ENCODE results near the gene MORN4. TPM values are rescaled to one million over a fixed set of nuclear protein-coding genes. Genes with fewer than 3 reads are reported as not detected.
A peak's percentile ranks its signal among the peaks of the same experiment; 100 is the strongest.

MORN4 gene
- total and polyA plus RNA-seq, 2 of the 13 experiments (the other 11 are each of a cell fraction or from before 2014, with no cell fraction given) = 3.4 to 9.1 TPM

DNA sequence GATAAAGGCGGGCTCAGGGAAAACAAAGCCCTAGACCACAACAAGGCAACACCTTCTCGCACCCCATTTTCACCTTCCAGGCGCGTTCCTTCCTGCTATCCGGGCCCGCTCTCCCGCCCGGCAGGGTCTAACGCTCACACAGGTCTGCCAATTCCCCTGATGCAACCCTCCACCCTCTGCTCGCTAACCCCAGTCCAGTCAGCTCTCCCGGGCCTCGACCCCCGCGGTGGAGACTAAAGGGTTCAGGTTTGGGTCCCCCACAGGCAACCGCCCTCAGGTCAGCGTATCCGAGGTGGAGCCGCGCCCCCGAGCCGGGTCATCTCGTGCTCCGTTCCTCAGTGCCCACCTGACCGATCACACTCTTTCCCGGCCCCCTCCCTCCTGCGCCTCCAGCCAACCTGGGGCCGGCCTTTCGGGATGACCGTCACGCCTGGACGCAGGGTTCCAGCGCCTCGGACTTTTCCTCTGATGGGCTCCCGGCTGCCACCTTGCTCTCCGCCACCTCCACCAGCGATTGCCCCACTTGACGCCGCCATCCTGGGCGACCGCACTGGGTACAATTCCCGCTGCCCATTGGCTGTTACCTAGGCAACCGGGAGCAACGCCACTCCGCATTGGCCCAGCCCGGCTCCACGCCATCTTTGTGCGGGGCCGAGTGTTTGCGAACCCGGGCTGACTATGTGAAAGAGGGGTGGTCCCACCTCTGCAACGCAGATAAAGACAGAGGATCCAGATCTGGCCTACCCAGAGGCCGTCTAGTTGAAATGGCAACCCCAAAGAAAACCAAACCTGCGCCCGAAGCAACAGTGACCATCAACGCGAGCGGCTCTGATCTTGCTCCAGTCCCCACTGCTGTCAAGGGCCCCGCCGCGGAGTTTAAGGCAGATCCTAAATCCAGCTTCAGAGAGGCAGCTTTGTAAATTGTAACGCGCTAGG, at the start of gene MORN4 (continued):
- TF ChIP-seq ZFY (CRISPR knock-in tag; IDR thresholded peaks at IDR 0.05) = peak; percentile 69
- no peak for TF ChIP-seq THYN1 (CRISPR knock-in tag; IDR thresholded peaks at IDR 0.05; ENCODE audit: borderline replicate concordance, low read depth)
- TF ChIP-seq GFI1 (CRISPR knock-in tag; IDR thresholded peaks at IDR 0.05; ENCODE audit: borderline replicate concordance) = no peak
- no peak for TF ChIP-seq ARID2 (CRISPR knock-in tag; IDR thresholded peaks at IDR 0.05; ENCODE audit: borderline replicate concordance)
- TF ChIP-seq SMYD3 (CRISPR knock-in tag; IDR thresholded peaks at IDR 0.05) = no peak
- TF ChIP-seq, protein P1, sequence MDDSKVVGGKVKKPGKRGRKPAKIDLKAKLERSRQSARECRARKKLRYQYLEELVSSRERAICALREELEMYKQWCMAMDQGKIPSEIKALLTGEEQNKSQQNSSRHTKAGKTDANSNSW (CRISPR knock-in tag; IDR thresholded peaks at IDR 0.05; ENCODE audit: borderline replicate concordance) = no peak; the same call in 1 of the 2 replicates
- TF ChIP-seq GABPA (IDR thresholded peaks at IDR 0.05; ENCODE audit: low read depth, low read length) = no peak
- TF ChIP-seq GABPA (CRISPR knock-in tag; IDR thresholded peaks at IDR 0.05; ENCODE audit: low read depth) = 0 out of 2 replicates have a peak, but pooled peaks have one; percentile 15
- TF ChIP-seq ARHGAP35 (CRISPR knock-in tag; IDR thresholded peaks at IDR 0.05; ENCODE audit: borderline replicate concordance) = no peak
- TF ChIP-seq ONECUT2 (CRISPR knock-in tag; IDR thresholded peaks at IDR 0.05) = no peak
- TF ChIP-seq RAD51 (IDR thresholded peaks at IDR 0.05; ENCODE audit: borderline replicate concordance) = no peak
- no peak for TF ChIP-seq ZNF335 (CRISPR knock-in tag; IDR thresholded peaks at IDR 0.05)
- peak; percentile 15; the same call in 1 of the 2 replicates for TF ChIP-seq ISL2 (CRISPR knock-in tag; IDR thresholded peaks at IDR 0.05)
- no peak for TF ChIP-seq ZNF253 (CRISPR knock-in tag; IDR thresholded peaks at IDR 0.05; ENCODE audit: borderline replicate concordance)
- TF ChIP-seq SP2 (CRISPR knock-in tag; IDR thresholded peaks at IDR 0.05) = peak; percentile 57
- TF ChIP-seq ZNF710 (CRISPR knock-in tag; IDR thresholded peaks at IDR 0.05; ENCODE audit: borderline replicate concordance) = no peak
- TF ChIP-seq ZNF12 (CRISPR knock-in tag; IDR thresholded peaks at IDR 0.05) = no peak
- TF ChIP-seq HOXA7 (CRISPR knock-in tag; IDR thresholded peaks at IDR 0.05) = no peak
- TF ChIP-seq, protein P2, sequence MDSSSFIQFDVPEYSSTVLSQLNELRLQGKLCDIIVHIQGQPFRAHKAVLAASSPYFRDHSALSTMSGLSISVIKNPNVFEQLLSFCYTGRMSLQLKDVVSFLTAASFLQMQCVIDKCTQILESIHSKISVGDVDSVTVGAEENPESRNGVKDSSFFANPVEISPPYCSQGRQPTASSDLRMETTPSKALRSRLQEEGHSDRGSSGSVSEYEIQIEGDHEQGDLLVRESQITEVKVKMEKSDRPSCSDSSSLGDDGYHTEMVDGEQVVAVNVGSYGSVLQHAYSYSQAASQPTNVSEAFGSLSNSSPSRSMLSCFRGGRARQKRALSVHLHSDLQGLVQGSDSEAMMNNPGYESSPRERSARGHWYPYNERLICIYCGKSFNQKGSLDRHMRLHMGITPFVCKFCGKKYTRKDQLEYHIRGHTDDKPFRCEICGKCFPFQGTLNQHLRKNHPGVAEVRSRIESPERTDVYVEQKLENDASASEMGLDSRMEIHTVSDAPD (CRISPR knock-in tag; IDR thresholded peaks at IDR 0.05) = no peak
- no peak for TF ChIP-seq STAG1 (CRISPR knock-in tag; IDR thresholded peaks at IDR 0.05)
- TF ChIP-seq, protein P3, sequence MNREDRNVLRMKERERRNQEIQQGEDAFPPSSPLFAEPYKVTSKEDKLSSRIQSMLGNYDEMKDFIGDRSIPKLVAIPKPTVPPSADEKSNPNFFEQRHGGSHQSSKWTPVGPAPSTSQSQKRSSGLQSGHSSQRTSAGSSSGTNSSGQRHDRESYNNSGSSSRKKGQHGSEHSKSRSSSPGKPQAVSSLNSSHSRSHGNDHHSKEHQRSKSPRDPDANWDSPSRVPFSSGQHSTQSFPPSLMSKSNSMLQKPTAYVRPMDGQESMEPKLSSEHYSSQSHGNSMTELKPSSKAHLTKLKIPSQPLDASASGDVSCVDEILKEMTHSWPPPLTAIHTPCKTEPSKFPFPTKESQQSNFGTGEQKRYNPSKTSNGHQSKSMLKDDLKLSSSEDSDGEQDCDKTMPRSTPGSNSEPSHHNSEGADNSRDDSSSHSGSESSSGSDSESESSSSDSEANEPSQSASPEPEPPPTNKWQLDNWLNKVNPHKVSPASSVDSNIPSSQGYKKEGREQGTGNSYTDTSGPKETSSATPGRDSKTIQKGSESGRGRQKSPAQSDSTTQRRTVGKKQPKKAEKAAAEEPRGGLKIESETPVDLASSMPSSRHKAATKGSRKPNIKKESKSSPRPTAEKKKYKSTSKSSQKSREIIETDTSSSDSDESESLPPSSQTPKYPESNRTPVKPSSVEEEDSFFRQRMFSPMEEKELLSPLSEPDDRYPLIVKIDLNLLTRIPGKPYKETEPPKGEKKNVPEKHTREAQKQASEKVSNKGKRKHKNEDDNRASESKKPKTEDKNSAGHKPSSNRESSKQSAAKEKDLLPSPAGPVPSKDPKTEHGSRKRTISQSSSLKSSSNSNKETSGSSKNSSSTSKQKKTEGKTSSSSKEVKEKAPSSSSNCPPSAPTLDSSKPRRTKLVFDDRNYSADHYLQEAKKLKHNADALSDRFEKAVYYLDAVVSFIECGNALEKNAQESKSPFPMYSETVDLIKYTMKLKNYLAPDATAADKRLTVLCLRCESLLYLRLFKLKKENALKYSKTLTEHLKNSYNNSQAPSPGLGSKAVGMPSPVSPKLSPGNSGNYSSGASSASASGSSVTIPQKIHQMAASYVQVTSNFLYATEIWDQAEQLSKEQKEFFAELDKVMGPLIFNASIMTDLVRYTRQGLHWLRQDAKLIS (CRISPR knock-in tag; IDR thresholded peaks at IDR 0.05) = no peak
- TF ChIP-seq FOXK1 (CRISPR knock-in tag; IDR thresholded peaks at IDR 0.05; ENCODE audit: borderline replicate concordance, low read depth) = no peak
- TF ChIP-seq ZSCAN20 (CRISPR knock-in tag; IDR thresholded peaks at IDR 0.05; ENCODE audit: borderline replicate concordance) = no peak

Measured in HepG2 (cell line).